GM21717 (cell line): ENCODE measurements around the gene FERMT2.
A peak's percentile ranks its signal among the peaks of the same experiment; 100 is the strongest.

ENCODE experiments used
- ATAC-seq: cut with Tn5 transposase; IDR thresholded peaks from one replicate; pipeline ENCODE4 v1.9.1; 2021; ENCODE audit warnings: mild to moderate bottlenecking, moderate library complexity; ENCODE audit not compliant: unreplicated experiment

The FERMT2 gene

GRCh38 chr14:52833891-52834290 is 117.0 kb downstream of the FERMT2 start:
- no peak for ATAC-seq

- ATAC-seq: no peak
Observed at GRCh38 chr14:52829527-52830185, 121.2 kb downstream of the FERMT2 start.

GRCh38 chr14:52827426-52827825 is 123.4 kb downstream of the FERMT2 start:
- no peak for ATAC-seq

GRCh38 chr14:52825085-52825484 is 125.8 kb downstream of the FERMT2 start:
- ATAC-seq: peak; percentile 61

GRCh38 chr14:52824462-52824861 is 126.4 kb downstream of the FERMT2 start:
- ATAC-seq: no peak

- ATAC-seq: no peak
Observed at GRCh38 chr14:52821805-52822250, 129.0 kb downstream of the FERMT2 start.

- ATAC-seq: no peak
Observed at GRCh38 chr14:52808101-52808500, 142.7 kb downstream of the FERMT2 start.
